ENCODE data around the gene CCDC85B. TPM values are rescaled to one million over a fixed set of nuclear protein-coding genes. Genes with fewer than 3 reads are reported as not detected.

Gene CCDC85B
- total RNA-seq, 4 donors from 2014 or later: 16.0 to 34.3 (median 28.0) TPM

DNA sequence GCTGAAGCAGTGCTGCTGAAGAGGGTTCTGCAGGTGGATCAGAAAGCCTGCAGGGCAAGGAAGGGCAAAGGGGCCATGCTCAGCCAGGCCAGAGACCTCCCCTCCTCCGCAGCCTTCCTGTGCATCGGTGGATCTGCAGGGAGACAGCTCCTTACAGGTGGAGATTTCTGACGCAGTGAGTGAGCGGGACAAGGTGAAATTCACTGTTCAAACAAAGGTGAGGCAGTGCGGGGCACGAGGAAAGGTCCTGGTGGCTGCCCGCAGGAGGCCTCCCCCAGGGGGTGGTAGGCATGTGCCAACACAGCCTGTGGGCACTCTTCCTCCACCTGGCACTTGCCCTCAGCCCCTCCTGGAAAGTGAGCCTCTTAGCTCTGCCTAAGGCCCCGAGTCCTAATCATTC, 41.1 kb upstream of the CCDC85B start:
- no peaks in the 10 kb centered on the region for H3K27me3 ChIP-seq
- H3K27ac ChIP-seq: no peak overlapping the region
- TF ChIP-seq, protein P1, sequence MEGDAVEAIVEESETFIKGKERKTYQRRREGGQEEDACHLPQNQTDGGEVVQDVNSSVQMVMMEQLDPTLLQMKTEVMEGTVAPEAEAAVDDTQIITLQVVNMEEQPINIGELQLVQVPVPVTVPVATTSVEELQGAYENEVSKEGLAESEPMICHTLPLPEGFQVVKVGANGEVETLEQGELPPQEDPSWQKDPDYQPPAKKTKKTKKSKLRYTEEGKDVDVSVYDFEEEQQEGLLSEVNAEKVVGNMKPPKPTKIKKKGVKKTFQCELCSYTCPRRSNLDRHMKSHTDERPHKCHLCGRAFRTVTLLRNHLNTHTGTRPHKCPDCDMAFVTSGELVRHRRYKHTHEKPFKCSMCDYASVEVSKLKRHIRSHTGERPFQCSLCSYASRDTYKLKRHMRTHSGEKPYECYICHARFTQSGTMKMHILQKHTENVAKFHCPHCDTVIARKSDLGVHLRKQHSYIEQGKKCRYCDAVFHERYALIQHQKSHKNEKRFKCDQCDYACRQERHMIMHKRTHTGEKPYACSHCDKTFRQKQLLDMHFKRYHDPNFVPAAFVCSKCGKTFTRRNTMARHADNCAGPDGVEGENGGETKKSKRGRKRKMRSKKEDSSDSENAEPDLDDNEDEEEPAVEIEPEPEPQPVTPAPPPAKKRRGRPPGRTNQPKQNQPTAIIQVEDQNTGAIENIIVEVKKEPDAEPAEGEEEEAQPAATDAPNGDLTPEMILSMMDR (IDR thresholded peaks at IDR 0.05): no peak
- TF ChIP-seq POLR2A (IDR thresholded peaks at IDR 0.05): no peak
- DNase-seq: no peak
- H3K36me3 ChIP-seq: peaks cover 21 to 40% (median 24%) of the 10 kb centered on the region in 3 donors
- no peaks in the 10 kb centered on the region for H3K9me3 ChIP-seq
- peaks cover 0 to 13% (median 0%) of the 10 kb centered on the region in 3 donors for H3K4me1 ChIP-seq
- intact Hi-C loops (cut with DNase I): no loop called here
- H3K4me3 ChIP-seq: no peak overlapping the region
- WGBS, 2 donors: 37% methylated on average over 5 of the region's 8 CpGs; no CpG with 5 or more reads in 1 of the 2 donors

DNA sequence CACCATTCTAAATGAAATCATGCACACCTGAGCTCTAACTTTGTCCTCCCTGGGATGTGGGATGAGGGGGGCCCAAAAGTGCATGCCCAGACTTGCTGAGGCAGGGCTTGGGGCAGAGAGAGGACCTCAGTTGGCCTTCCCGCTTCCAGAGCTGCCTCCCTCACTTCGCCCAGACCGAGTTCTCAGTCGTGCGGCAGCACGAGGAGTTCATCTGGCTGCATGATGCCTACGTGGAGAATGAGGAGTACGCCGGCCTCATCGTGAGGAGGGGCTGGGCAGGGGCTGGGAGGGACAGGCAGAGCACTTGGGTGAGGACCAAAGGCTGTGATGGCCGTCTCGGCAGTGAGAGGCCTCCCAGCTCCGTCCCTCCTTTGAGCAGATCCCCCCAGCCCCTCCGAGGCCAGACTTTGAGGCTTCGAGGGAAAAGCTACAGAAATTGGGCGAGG, 40.7 kb upstream of the CCDC85B start:
- intact Hi-C loops (cut with DNase I): no loop called here
- no peak overlapping the region for H3K4me3 ChIP-seq
- no peaks in the 10 kb centered on the region for H3K27me3 ChIP-seq
- 52% methylated on average over 16 of the region's 16 CpGs; no CpG with 5 or more reads in 1 of the 2 donors for WGBS, 2 donors
- peaks cover 25 to 44% (median 28%) of the 10 kb centered on the region in 3 donors for H3K36me3 ChIP-seq
- H3K4me1 ChIP-seq: peaks cover 0 to 17% (median 0%) of the 10 kb centered on the region in 3 donors
- no peak for DNase-seq
- TF ChIP-seq POLR2A (IDR thresholded peaks at IDR 0.05): no peak
- TF ChIP-seq, protein P1 (IDR thresholded peaks at IDR 0.05): no peak
- H3K27ac ChIP-seq: no peak overlapping the region
- H3K9me3 ChIP-seq: no peaks in the 10 kb centered on the region

DNA sequence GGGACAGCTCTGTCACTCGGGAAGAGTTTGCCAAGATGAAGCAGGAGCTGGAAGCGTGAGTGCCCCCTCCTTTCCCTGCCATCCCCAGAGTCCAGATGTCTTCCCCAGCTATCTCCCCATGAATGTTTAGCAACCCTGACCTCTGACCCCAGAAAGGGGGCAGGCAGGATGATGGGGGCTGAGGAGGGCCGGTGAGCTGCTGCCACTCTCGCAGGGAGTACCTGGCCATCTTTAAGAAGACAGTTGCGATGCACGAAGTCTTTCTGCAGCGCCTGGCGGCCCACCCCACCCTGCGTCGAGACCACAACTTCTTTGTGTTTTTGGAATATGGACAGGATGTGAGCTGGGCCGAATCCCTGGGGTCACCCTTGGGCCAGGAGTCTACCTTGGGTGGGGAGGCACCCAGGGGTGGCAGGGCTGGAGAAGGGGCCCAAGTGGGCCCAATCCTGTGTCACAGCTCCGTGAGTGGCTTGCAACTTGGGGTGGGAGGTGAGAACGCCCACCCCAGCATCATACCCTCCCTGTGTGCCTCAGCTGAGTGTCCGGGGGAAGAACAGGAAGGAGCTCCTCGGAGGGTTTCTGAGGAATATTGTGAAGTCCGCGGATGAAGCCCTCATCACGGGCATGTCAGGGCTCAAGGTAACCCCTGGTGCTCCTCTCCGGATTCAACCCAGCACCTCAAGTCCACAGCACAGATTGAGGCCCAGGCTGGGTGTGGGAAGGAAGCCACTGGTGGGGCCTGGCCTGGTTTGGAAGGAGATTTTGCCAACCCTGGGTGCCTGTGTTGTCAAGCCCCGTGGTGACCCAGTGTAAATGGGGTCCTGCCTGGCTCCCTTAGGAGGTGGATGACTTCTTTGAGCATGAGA, 40.0 kb upstream of the CCDC85B start:
- peaks cover 0 to 24% (median 5%) of the 10 kb centered on the region in 3 donors for H3K4me1 ChIP-seq
- intact Hi-C loops (cut with DNase I): no loop called here
- H3K27me3 ChIP-seq: no peaks in the 10 kb centered on the region
- H3K9me3 ChIP-seq: no peaks in the 10 kb centered on the region
- H3K36me3 ChIP-seq: peaks cover 31 to 51% (median 35%) of the 10 kb centered on the region in 3 donors
- DNase-seq: no peak
- TF ChIP-seq POLR2A (IDR thresholded peaks at IDR 0.05): no peak
- TF ChIP-seq, protein P1 (IDR thresholded peaks at IDR 0.05): no peak
- H3K4me3 ChIP-seq: no peak overlapping the region
- 71 to 80% methylated on average over 12 to 18 of the region's 20 CpGs for WGBS, 2 donors
- no peak overlapping the region for H3K27ac ChIP-seq

DNA sequence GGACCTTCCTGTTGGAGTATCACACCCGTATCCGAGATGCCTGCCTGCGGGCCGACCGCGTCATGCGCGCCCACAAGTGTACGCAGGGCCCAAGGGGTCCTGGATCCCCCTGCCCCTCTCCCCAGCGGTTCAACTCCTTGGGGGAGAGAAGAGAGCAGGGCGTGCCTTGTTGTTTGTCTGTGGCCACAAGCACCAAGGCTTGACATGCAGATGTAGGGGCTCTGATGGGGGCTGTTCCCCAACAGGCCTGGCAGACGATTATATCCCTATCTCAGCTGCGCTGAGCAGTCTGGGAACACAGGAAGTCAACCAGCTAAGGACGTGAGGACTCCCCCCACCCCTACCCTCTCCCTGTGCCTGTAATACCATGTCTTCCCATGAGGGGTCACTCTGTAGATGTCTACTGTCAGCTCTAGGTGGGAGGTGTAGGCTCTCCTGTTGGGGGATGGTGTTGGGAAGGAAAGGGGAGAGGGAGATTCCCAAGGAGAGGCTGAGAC, 39.3 kb upstream of the CCDC85B start:
- TF ChIP-seq POLR2A (IDR thresholded peaks at IDR 0.05): no peak
- TF ChIP-seq, protein P1 (IDR thresholded peaks at IDR 0.05): peak in 4 of 6 experiments; percentile 12 to 61 (median 21)
- intact Hi-C loops (cut with DNase I): no loop called here
- 76 to 91% methylated on average over 10 to 12 of the region's 14 CpGs for WGBS, 2 donors
- Histone ChIP-seq H3K36me3 (peaks cover 37 to 58% (median 40%) of the 10 kb centered on the region in 3 donors), H3K9me3 (no peaks in the 10 kb centered on the region), H3K4me1 (peaks cover under 1 to 30% (median 11%) of the 10 kb centered on the region in 3 donors), H3K27me3 (no peaks in the 10 kb centered on the region), H3K27ac (no peak overlapping the region), H3K4me3 (no peak overlapping the region)
- no peak for DNase-seq

All from esophagus squamous epithelium (tissue), 5 donors.